Breast epithelium (tissue), 3 donors: ENCODE data around the gene CHD9.

Source experiments
- POLR2A ChIP-seq: fragments of 450-650 bp; IDR thresholded peaks from one replicate; pipeline ENCODE4 v1.6.1; 2016; ENCODE audit warnings: antibody characterized with exemption, mild to moderate bottlenecking, moderate library complexity
- POLR2AphosphoS5 ChIP-seq, 3 donors: sonication (generic); formaldehyde crosslinking; IDR thresholded peaks; one replicate each; pipeline ENCODE4 v1.6.1; 2017; ENCODE audit warnings: antibody characterized with exemption in 3 of 3
- TF ChIP-seq, protein P1 (sequence below), 3 donors: fragments of 450-650 bp; IDR thresholded peaks; one replicate each; pipeline ENCODE4 v1.5.1; 2016 to 2017; ENCODE audit warnings: antibody characterized with exemption in 3 of 3, mild to moderate bottlenecking in 3 of 3, moderate library complexity in 3 of 3

DNA sequence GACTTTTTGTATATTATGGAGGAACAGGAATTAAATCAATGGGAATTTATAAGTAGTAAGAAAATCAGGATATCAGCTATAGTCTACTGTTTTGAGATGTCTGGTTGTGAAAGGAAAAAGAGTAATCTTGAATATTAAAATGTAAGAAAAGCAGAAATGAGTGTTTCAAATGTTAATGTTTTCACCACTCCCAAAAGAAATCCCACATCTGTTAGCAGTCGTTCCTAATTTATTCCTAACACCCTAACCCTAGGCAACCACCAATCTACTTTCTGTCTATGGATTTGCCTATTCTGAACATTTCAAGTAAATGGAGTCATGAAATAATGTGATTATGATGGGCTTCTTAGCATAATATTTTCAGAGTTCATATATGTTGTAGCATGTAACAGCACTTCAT lies 133.0 kb downstream of the CHD9 start:
- no peak for TF ChIP-seq POLR2AphosphoS5 (IDR thresholded peaks at IDR 0.05)
- TF ChIP-seq, protein P1, sequence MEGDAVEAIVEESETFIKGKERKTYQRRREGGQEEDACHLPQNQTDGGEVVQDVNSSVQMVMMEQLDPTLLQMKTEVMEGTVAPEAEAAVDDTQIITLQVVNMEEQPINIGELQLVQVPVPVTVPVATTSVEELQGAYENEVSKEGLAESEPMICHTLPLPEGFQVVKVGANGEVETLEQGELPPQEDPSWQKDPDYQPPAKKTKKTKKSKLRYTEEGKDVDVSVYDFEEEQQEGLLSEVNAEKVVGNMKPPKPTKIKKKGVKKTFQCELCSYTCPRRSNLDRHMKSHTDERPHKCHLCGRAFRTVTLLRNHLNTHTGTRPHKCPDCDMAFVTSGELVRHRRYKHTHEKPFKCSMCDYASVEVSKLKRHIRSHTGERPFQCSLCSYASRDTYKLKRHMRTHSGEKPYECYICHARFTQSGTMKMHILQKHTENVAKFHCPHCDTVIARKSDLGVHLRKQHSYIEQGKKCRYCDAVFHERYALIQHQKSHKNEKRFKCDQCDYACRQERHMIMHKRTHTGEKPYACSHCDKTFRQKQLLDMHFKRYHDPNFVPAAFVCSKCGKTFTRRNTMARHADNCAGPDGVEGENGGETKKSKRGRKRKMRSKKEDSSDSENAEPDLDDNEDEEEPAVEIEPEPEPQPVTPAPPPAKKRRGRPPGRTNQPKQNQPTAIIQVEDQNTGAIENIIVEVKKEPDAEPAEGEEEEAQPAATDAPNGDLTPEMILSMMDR (IDR thresholded peaks at IDR 0.05), result no peak
- no peak for TF ChIP-seq POLR2A
